Measurements from ENCODE around the gene ATP6V0A4. TPM values are rescaled to one million over a fixed set of nuclear protein-coding genes. Genes with fewer than 3 reads are reported as not detected.
"Not testable (repeated sequence)": the region's sequence is repeated elsewhere in the genome, so short reads cannot be mapped to it uniquely, and the experiment has no call there.

The ATP6V0A4 gene
- total and polyA plus RNA-seq, 2 donors (not counting 1 experiment from before 2014, with no cell fraction given), result not detected

DNA sequence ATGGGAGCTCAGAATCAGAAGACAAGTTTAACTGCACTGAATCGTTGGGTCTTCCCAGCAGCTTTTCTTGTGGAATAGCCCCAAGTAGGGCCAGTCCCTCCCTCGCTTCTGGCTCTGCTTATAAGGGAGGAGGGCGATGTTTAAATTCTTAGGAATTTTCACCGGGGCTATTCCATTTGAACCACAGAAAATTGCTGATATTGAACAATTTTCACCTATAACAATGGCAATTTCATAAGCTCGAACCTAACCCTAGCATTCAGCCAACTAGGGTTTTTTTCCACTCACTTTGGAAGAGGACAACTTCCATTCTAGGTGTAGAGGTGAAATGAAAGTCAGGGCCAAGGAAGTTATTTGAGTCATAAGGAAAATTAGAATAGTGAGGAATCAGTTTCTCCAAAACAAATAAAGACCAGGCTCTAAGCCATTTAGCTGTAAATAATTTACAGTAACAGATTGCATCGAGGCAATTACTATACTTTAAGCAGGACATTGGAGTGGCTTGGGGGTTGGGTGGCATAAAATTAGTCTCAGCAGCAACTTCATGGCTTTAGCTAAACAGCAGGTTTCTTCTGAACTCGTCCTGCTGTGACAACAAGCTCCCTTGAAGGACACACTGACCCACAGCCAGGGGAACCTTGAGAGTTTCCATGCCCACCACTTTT is 1.5 kb upstream of the ATP6V0A4 start:
- Histone ChIP-seq H4K20me1 (ENCODE audit: control insufficient read depth, insufficient read depth, low read length, poor library complexity, severe bottlenecking) (no peaks in the 10 kb centered on the region), H3K4me2 (replicated peaks; ENCODE audit: low read depth, low read length, poor library complexity, severe bottlenecking) (no peak overlapping the region), H3K36me3 (replicated peaks in 1 of 2; ENCODE audit: control extremely low read depth in 1 of 2, control insufficient read depth in 1 of 2, extremely low read depth in 1 of 2, insufficient read depth in 2 of 2, low read length in 1 of 2) (no peaks in the 10 kb centered on the region), H3K4me1 (ENCODE audit: control insufficient read depth in 2 of 2, insufficient read depth in 2 of 2, low read length in 2 of 2) (no peaks in the 10 kb centered on the region), H3K27me3 (replicated peaks in 1 of 4; ENCODE audit: control extremely low read depth in 1 of 4, control insufficient read depth in 3 of 4, insufficient read depth in 4 of 4, low read length in 3 of 4) (no peaks in the 10 kb centered on the region), H3K4me3 (ENCODE audit: control extremely low read depth in 1 of 5, extremely low read depth in 1 of 5, insufficient read depth in 1 of 5, low read depth in 2 of 5, low read length in 4 of 5) (no peak overlapping the region), H3K27ac (ENCODE audit: low read length in 2 of 2) (no peak overlapping the region), H2AFZ (ENCODE audit: insufficient read depth, low read depth, low read length, poor library complexity, severe bottlenecking) (no peak overlapping the region), H3K9ac (ENCODE audit: low read length) (no peak overlapping the region), H3K79me2 (ENCODE audit: control insufficient read depth, insufficient read depth, low read length) (no peaks in the 10 kb centered on the region), H3K9me3 (ENCODE audit: control extremely low read depth in 1 of 3, control insufficient read depth in 2 of 3, insufficient read depth in 1 of 3, low read length in 2 of 3) (no peaks in the 10 kb centered on the region)
- no peak overlapping the region for H3K27ac Mint-ChIP-seq
- no peak overlapping the region for H3K4me3 Mint-ChIP-seq
- CTCF ChIA-PET, result no interaction called here
- H3K4me1 Mint-ChIP-seq, result no peaks in the 10 kb centered on the region
- H3K9me3 Mint-ChIP-seq (ENCODE audit: insufficient read depth), result no peaks in the 10 kb centered on the region
- POLR2A ChIA-PET, result no interaction called here
- no peak for ATAC-seq (ENCODE audit: low read depth)
- 45% methylated on average over 1 of the region's 7 CpGs for WGBS (ENCODE audit: insufficient coverage)
- DNase-seq, result no peak
- intact Hi-C loops (cut with micrococcal nuclease), result no loop called here
- peaks cover 4% of the 10 kb centered on the region for H3K27me3 Mint-ChIP-seq
- no peak for TF ChIP-seq EZH2 (IDR thresholded peaks at IDR 0.05; ENCODE audit: borderline replicate concordance, insufficient read depth, low read depth, low read length, poor library complexity, severe bottlenecking)
- TF ChIP-seq, protein P1, sequence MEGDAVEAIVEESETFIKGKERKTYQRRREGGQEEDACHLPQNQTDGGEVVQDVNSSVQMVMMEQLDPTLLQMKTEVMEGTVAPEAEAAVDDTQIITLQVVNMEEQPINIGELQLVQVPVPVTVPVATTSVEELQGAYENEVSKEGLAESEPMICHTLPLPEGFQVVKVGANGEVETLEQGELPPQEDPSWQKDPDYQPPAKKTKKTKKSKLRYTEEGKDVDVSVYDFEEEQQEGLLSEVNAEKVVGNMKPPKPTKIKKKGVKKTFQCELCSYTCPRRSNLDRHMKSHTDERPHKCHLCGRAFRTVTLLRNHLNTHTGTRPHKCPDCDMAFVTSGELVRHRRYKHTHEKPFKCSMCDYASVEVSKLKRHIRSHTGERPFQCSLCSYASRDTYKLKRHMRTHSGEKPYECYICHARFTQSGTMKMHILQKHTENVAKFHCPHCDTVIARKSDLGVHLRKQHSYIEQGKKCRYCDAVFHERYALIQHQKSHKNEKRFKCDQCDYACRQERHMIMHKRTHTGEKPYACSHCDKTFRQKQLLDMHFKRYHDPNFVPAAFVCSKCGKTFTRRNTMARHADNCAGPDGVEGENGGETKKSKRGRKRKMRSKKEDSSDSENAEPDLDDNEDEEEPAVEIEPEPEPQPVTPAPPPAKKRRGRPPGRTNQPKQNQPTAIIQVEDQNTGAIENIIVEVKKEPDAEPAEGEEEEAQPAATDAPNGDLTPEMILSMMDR (IDR thresholded peaks at IDR 0.05), result no peak

DNA sequence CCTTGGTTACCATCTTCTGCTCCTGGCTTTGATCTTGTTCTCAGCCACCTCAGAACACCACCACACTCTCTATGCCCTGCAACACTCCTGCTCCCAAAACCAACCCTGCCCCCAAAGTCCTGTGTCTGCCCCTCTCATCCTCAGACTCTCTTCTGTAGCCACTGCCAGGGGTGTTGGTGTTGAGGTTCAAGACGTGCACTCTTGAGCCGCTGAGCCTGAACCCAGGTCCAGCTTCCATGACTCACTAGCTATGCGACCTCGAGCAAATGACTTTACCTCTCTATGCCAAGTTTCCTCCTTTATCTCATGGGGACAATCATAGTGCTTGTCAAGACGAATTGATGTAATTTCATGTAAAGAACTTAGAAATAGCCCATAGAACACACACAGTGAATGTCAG is 840 bp upstream of the ATP6V0A4 start:
- H4K20me1 ChIP-seq (ENCODE audit: control insufficient read depth, insufficient read depth, low read length, poor library complexity, severe bottlenecking), result no peaks in the 10 kb centered on the region
- no peak overlapping the region for H3K27ac ChIP-seq (ENCODE audit: low read length in 2 of 2)
- no peaks in the 10 kb centered on the region for H3K4me1 Mint-ChIP-seq
- no peaks in the 10 kb centered on the region for H3K4me1 ChIP-seq (ENCODE audit: control insufficient read depth in 2 of 2, insufficient read depth in 2 of 2, low read length in 2 of 2)
- no peaks in the 10 kb centered on the region for H3K9me3 ChIP-seq (ENCODE audit: control extremely low read depth in 1 of 3, control insufficient read depth in 2 of 3, insufficient read depth in 1 of 3, low read length in 2 of 3)
- TF ChIP-seq EZH2 (IDR thresholded peaks at IDR 0.05; ENCODE audit: borderline replicate concordance, insufficient read depth, low read depth, low read length, poor library complexity, severe bottlenecking), result no peak
- TF ChIP-seq, protein P1 (IDR thresholded peaks at IDR 0.05), result no peak
- DNase-seq (no peak), ATAC-seq (ENCODE audit: low read depth) (no peak)
- no peaks in the 10 kb centered on the region for H3K9me3 Mint-ChIP-seq (ENCODE audit: insufficient read depth)
- no peaks in the 10 kb centered on the region for H3K79me2 ChIP-seq (ENCODE audit: control insufficient read depth, insufficient read depth, low read length)
- POLR2A ChIA-PET, result no interaction called here
- H3K9ac ChIP-seq (ENCODE audit: low read length), result no peak overlapping the region
- no peak overlapping the region for H3K4me2 ChIP-seq (replicated peaks; ENCODE audit: low read depth, low read length, poor library complexity, severe bottlenecking)
- intact Hi-C loops (cut with micrococcal nuclease), result no loop called here
- no peak overlapping the region for H3K4me3 Mint-ChIP-seq
- no peak overlapping the region for H3K27ac Mint-ChIP-seq
- H3K4me3 ChIP-seq (ENCODE audit: control extremely low read depth in 1 of 5, extremely low read depth in 1 of 5, insufficient read depth in 1 of 5, low read depth in 2 of 5, low read length in 4 of 5), result no peak overlapping the region
- H2AFZ ChIP-seq (ENCODE audit: insufficient read depth, low read depth, low read length, poor library complexity, severe bottlenecking), result no peak overlapping the region
- CTCF ChIA-PET, result no interaction called here
- no peaks in the 10 kb centered on the region for H3K36me3 ChIP-seq (replicated peaks in 1 of 2; ENCODE audit: control extremely low read depth in 1 of 2, control insufficient read depth in 1 of 2, extremely low read depth in 1 of 2, insufficient read depth in 2 of 2, low read length in 1 of 2)
- WGBS (ENCODE audit: insufficient coverage), result no CpG with 5 or more reads among the region's 5 CpGs
- H3K27me3 Mint-ChIP-seq, result peaks cover 4% of the 10 kb centered on the region
- no peaks in the 10 kb centered on the region for H3K27me3 ChIP-seq (replicated peaks in 1 of 4; ENCODE audit: control extremely low read depth in 1 of 4, control insufficient read depth in 3 of 4, insufficient read depth in 4 of 4, low read length in 3 of 4)

DNA sequence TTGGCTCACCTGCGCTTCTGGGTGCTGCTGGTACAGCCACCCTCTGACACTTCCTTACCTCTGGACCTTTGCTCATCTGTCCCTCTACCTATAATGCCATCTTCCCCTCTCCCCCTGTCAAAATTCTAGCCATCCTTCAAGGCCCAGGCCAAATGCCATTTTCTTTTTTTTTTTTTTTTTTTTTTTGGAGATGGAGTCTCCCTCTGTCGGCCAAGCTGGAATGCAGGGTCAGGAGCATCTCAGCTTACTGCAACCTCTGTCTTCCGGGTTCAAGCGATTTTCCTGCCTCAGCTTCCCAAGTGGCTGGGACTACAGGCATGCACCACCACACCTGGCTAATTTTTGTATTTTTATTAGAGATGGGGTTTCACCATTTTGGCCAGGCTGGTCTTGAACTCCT is 950 bp downstream of the ATP6V0A4 start:
- WGBS (ENCODE audit: insufficient coverage), result 75% methylated on average over 4 of the region's 4 CpGs
- CTCF ChIA-PET; H3K9me3 Mint-ChIP-seq (ENCODE audit: insufficient read depth): not testable (repeated sequence)

More for the DNA sequence above, 950 bp downstream of the ATP6V0A4 start:
- H3K4me1 ChIP-seq (ENCODE audit: control insufficient read depth in 2 of 2, insufficient read depth in 2 of 2, low read length in 2 of 2); intact Hi-C loops (cut with micrococcal nuclease); H3K79me2 ChIP-seq (ENCODE audit: control insufficient read depth, insufficient read depth, low read length); H3K9ac ChIP-seq (ENCODE audit: low read length); DNase-seq; H3K27ac ChIP-seq (ENCODE audit: low read length in 2 of 2); POLR2A ChIA-PET; H2AFZ ChIP-seq (ENCODE audit: insufficient read depth, low read depth, low read length, poor library complexity, severe bottlenecking); H3K27ac Mint-ChIP-seq; H3K4me1 Mint-ChIP-seq; H4K20me1 ChIP-seq (ENCODE audit: control insufficient read depth, insufficient read depth, low read length, poor library complexity, severe bottlenecking); H3K4me2 ChIP-seq (replicated peaks; ENCODE audit: low read depth, low read length, poor library complexity, severe bottlenecking); H3K4me3 ChIP-seq (ENCODE audit: control extremely low read depth in 1 of 5, extremely low read depth in 1 of 5, insufficient read depth in 1 of 5, low read depth in 2 of 5, low read length in 4 of 5); ATAC-seq (ENCODE audit: low read depth); H3K9me3 ChIP-seq (ENCODE audit: control extremely low read depth in 1 of 3, control insufficient read depth in 2 of 3, insufficient read depth in 1 of 3, low read length in 2 of 3); H3K4me3 Mint-ChIP-seq; H3K36me3 ChIP-seq (replicated peaks in 1 of 2; ENCODE audit: control extremely low read depth in 1 of 2, control insufficient read depth in 1 of 2, extremely low read depth in 1 of 2, insufficient read depth in 2 of 2, low read length in 1 of 2); H3K27me3 ChIP-seq (replicated peaks in 1 of 4; ENCODE audit: control extremely low read depth in 1 of 4, control insufficient read depth in 3 of 4, insufficient read depth in 4 of 4, low read length in 3 of 4); H3K27me3 Mint-ChIP-seq: not testable (repeated sequence)

All from B cell (primary cell).